C4-2B (cell line): ENCODE data around the gene NACC2.

Experiments used
- H3K27ac ChIP-seq: fragments of 450-650 bp; 2 replicates; pipeline ENCODE4 v1.5.1; 2017
- ZFX ChIP-seq: fragments of 450-650 bp; IDR thresholded peaks from 2 replicates; pipeline ENCODE4 v1.6.1; 2017
- TF ChIP-seq, protein P1 (sequence below): fragments of 450-650 bp; conservative IDR thresholded peaks from 2 replicates; pipeline ENCODE4 v1.5.1; 2017; ENCODE audit warnings: mild to moderate bottlenecking

Gene NACC2

DNA sequence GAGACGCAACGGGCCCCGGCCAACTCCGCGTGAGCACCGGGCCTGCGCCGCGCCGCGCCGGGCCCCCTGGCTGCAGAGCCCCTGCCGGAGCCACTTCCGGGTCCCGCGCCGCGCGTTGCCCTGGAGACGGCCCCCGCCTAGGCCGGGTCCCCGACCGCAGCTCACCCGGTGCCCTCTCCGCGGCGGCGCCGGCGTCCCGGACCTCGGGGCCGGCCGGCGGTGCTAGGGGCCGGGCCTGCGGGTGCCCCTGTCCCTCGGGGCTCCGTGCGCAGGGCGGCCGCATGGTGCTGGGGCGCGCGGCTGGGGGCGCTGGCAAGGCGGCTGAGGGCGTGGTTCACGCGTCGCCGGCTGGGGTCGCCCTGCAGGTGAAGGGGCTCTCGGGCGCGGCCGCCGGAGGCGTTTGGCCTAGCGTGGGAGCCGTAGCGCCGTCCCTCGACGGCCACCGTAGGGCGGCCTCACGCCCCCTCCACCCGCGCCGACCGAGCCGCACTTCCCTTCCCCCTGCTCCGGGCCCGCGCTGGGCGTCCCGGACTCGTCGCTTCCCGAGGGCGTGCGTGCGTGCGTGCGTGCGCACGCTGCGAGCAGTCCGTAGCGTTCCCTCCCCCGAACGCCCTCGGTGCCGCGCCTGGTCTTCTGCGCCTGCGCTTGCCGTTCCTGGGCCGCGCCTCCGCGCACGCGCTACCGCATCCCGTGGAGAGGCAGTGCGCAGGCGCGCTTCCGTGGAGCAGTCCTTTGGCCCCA lies 23.4 kb upstream of the NACC2 start, which contains the start of gene TMEM250:
Gene TMEM250, minus strand, starts transcription at position 556 of the 741 bp plus-strand sequence. CDS start 1,975 bp downstream, outside the sequence.
- peak within 1 kb of the TSS; percentile 98 for H3K27ac ChIP-seq
- TF ChIP-seq, protein P1, sequence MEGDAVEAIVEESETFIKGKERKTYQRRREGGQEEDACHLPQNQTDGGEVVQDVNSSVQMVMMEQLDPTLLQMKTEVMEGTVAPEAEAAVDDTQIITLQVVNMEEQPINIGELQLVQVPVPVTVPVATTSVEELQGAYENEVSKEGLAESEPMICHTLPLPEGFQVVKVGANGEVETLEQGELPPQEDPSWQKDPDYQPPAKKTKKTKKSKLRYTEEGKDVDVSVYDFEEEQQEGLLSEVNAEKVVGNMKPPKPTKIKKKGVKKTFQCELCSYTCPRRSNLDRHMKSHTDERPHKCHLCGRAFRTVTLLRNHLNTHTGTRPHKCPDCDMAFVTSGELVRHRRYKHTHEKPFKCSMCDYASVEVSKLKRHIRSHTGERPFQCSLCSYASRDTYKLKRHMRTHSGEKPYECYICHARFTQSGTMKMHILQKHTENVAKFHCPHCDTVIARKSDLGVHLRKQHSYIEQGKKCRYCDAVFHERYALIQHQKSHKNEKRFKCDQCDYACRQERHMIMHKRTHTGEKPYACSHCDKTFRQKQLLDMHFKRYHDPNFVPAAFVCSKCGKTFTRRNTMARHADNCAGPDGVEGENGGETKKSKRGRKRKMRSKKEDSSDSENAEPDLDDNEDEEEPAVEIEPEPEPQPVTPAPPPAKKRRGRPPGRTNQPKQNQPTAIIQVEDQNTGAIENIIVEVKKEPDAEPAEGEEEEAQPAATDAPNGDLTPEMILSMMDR, result no peak; the same call in 1 of the 2 replicates
- peak; percentile 96 for TF ChIP-seq ZFX

DNA sequence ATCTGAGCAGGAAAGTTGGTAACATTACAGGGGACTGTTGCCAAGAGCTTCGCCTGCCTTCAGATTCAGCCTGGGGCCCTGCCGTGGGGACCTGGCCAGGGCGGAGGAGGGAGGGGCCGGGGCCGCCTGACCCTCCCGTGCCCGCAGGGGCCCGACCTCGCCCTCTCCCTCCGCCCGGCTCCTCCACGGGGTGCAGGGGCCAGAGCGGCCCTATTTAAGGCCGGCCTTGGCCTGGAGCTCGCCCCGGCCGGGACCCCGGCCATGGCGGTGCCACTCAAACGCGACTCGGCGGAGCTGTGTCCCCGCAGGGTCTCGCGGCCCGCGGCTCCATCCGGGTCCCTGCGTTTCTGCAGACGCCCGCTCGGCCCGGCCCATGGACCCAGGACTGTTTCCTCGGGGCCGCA lies 22.8 kb upstream of the NACC2 start:
- TF ChIP-seq, protein P1, result no peak
- H3K27ac ChIP-seq, result peak overlapping the region; percentile 98

DNA sequence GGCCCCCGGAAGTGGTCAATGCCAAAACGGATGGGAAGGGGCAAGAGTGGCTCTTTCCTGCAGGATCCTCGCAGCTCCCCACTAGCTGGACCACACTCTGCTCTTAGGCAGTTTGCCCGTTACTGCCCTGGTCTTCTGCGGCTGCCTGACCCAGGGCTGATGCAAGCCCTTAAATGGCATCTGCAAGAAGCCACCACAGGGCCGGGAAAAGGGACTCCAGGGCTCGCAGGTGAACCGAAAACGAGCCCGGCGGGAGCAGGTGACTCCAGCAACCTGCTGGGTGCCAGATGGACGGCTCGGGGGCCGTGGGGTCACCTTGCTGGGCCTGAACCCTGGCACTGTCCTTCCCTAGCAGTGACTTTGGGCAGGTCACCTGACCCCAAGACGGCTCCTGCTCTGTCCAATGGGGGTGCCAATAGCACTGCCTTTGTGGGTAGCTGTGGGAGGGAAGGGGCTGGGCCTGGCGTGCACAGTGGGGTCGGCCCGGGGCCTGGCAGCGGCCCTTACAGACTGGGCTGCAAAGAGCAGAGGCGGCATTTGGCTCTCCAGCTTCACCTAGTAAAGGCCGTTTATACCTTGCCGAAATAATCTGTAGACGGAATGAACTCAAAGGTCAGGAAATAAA lies 22.3 kb upstream of the NACC2 start:
- TF ChIP-seq ZFX, result no peak
- peak overlapping the region; percentile 98 for H3K27ac ChIP-seq

DNA sequence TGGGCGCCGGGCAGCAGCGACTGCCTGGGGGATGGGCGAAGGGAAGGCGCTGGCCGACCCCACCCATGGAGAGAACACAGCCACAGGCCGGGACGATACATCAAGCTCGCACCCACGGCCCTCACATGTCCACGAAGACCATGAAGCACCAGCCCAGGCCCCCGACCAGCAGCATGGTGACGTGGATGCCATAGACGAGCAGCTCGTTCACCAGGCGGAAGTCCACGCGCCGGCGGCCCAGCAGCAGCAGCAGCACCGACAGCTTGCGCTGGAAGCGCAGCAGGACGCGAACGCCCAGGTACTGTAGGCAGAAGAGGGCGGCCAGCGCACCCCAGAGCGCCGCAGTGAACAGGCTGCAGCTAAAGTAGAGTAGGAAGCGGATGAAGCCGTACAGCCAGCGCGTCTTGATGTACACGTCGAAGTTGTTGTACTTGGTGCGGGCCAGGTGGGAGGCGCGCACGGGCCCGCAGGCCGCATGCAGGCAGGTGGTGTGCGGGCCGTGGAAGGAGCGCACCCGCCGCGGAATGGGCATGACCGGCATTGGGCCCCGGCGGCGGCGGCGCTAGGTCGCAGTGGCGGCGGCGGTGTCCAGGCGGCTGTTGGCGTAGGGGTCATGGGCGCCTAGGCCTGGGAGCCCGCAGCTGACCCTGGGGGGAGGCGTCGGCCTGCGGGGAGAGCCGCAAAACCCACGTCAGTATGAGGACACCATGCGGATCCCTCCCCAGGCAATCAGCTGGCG lies 21.4 kb upstream of the NACC2 start:
- H3K27ac ChIP-seq, result peak overlapping the region; percentile 98
- TF ChIP-seq, protein P1, result no peak

DNA sequence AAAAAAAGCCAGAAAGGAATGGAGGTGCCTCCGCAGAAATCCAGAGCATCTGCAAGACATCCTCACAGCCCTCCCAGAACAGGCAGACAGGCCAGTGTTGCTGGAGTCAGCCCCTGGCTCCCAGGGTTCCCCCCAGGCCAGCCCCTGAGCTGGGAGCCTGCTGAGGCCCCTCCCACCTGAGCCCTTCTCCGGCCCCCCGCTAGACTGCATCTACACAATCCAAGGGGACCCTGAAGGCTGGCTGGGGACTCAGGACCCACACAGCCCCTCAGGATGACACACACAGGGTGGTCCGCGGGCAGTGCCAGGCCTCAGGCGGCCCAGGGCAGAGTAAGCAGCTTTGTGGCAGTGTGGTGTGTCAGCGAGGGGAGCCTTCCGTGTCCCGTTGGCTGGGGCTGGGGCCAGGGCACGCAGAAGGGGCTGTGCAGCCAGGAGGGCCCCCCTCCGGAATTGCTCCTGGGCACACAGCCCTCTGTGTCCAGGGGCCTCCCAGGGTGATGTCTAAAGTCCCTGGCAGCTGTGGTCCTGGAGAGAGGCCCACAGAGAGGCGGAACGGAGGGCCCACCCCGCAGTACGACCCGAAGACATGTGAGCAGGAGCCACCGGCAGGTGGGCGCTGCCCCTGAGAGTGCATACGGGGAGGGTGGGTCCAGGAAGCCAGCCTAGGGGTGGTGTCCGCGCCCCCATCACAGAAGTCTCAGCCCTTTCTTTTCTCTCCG lies 20.7 kb upstream of the NACC2 start:
- TF ChIP-seq, protein P1, result no peak
- no peak for TF ChIP-seq ZFX
- no peak overlapping the region for H3K27ac ChIP-seq

DNA sequence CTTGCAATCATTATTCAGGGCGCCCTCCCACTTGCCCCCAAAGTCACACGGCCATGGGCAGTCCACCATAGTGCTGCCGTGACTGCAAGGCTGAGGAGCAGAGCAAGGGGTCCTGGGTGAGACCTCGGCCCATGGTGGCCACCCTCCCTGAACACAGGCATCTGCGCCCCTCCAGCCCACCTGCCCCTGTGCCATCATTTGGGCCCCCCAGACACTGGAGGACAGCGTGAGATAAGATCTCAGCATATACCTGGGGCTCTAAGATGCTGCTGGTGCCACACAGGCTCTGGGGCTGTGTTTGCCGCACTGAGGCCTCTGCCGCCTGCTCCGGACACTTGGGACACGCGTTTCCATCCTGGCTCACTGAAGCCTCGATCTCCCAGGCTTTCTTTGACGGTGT lies 20.1 kb upstream of the NACC2 start:
- no peak overlapping the region for H3K27ac ChIP-seq
- TF ChIP-seq, protein P1, result no peak

DNA sequence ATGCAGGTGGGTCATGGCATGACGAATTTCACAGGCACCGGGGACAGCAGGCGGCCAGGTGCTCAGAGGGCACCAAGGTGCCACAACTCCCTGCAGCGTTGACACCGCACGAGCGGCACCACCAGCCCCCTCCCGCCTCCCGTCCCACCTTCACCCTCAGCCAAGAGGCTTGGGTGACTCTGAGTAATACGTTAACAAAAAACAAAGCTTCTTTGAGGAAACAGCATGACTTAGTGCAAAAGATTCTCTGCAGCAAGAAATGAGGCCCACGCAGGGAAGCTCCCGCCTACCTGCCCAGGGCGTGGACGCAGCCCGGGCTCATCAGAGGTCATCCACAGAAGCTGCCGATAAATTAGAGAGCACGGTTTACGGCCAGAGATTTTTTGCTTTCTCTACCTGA lies 19.5 kb upstream of the NACC2 start:
- no peak overlapping the region for H3K27ac ChIP-seq
- TF ChIP-seq, protein P1, result no peak
- TF ChIP-seq ZFX, result no peak
